DND-41 (cell line): Measurements from ENCODE around the gene LMO3.

Source experiments
- EZH2 ChIP-seq: IDR thresholded peaks from 3 replicates; pipeline ENCODE4 v1.6.1; 2012; ENCODE audit warnings: borderline replicate concordance, low read depth, mild to moderate bottlenecking, moderate library complexity, low read length, inconsistent platforms; ENCODE audit not compliant: severe bottlenecking
- TF ChIP-seq, protein P1 (sequence below): IDR thresholded peaks from 2 replicates; pipeline ENCODE4 v1.5.1; 2012; ENCODE audit warnings: borderline replicate concordance, low read length, moderate library complexity, mild to moderate bottlenecking; ENCODE audit not compliant: poor library complexity, severe bottlenecking; ENCODE audit errors: extremely low read depth

- TF ChIP-seq, protein P1, sequence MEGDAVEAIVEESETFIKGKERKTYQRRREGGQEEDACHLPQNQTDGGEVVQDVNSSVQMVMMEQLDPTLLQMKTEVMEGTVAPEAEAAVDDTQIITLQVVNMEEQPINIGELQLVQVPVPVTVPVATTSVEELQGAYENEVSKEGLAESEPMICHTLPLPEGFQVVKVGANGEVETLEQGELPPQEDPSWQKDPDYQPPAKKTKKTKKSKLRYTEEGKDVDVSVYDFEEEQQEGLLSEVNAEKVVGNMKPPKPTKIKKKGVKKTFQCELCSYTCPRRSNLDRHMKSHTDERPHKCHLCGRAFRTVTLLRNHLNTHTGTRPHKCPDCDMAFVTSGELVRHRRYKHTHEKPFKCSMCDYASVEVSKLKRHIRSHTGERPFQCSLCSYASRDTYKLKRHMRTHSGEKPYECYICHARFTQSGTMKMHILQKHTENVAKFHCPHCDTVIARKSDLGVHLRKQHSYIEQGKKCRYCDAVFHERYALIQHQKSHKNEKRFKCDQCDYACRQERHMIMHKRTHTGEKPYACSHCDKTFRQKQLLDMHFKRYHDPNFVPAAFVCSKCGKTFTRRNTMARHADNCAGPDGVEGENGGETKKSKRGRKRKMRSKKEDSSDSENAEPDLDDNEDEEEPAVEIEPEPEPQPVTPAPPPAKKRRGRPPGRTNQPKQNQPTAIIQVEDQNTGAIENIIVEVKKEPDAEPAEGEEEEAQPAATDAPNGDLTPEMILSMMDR, result no peak
- no peak for TF ChIP-seq EZH2
These were observed 1.2 kb downstream of the LMO3 start for GRCh38 chr12:16604596-16605252.
